HG02870 (cell line): ENCODE data around the gene CDK5RAP1.
"Not testable (repeated sequence)": the region's sequence is repeated elsewhere in the genome, so short reads cannot be mapped to it uniquely, and the experiment has no call there.

Experiments used
- ATAC-seq: cut with Tn5 transposase; IDR thresholded peaks from one replicate; pipeline ENCODE4 v1.9.1; 2021; ENCODE audit warnings: mild to moderate bottlenecking, moderate library complexity; ENCODE audit not compliant: unreplicated experiment

Gene CDK5RAP1

GRCh38 chr20:33419140-33419974 is 18.0 kb upstream of the CDK5RAP1 start:
- ATAC-seq = no peak

GRCh38 chr20:33418033-33418432 is 16.7 kb upstream of the CDK5RAP1 start:
- no peak for ATAC-seq

- ATAC-seq = no peak
Measured at GRCh38 chr20:33415948-33416347, 14.6 kb upstream of the CDK5RAP1 start.

GRCh38 chr20:33412484-33412838 is 11.1 kb upstream of the CDK5RAP1 start:
- ATAC-seq = no peak

- ATAC-seq = no peak
Measured at GRCh38 chr20:33411711-33412483, 10.6 kb upstream of the CDK5RAP1 start.

GRCh38 chr20:33411242-33411641 is 9.9 kb upstream of the CDK5RAP1 start:
- no peak for ATAC-seq

GRCh38 chr20:33410081-33410742 is 8.9 kb upstream of the CDK5RAP1 start:
- no peak for ATAC-seq

- no peak for ATAC-seq
Measured at GRCh38 chr20:33408716-33409654, 7.7 kb upstream of the CDK5RAP1 start.

GRCh38 chr20:33408313-33408712 is 7.0 kb upstream of the CDK5RAP1 start:
- ATAC-seq = no peak

- ATAC-seq = no peak
Measured at GRCh38 chr20:33407796-33408195, 6.5 kb upstream of the CDK5RAP1 start.

- ATAC-seq = no peak
Measured at GRCh38 chr20:33407251-33407650, 5.9 kb upstream of the CDK5RAP1 start.

GRCh38 chr20:33404281-33404680 is 3.0 kb upstream of the CDK5RAP1 start:
- no peak for ATAC-seq

- ATAC-seq = no peak
Measured at GRCh38 chr20:33401921-33402369, 626 bp upstream of the CDK5RAP1 start.

GRCh38 chr20:33400812-33401183 is 521 bp downstream of the CDK5RAP1 start:
- peak; percentile 10 for ATAC-seq

GRCh38 chr20:33399924-33400323 is 1.4 kb downstream of the CDK5RAP1 start:
- ATAC-seq = no peak

GRCh38 chr20:33394718-33395117 is 6.6 kb downstream of the CDK5RAP1 start:
- ATAC-seq = no peak

- no peak for ATAC-seq
Measured at GRCh38 chr20:33393609-33394008, 7.7 kb downstream of the CDK5RAP1 start.

- no peak for ATAC-seq
Measured at GRCh38 chr20:33391722-33392415, 9.4 kb downstream of the CDK5RAP1 start.

- ATAC-seq = not testable (repeated sequence)
Measured at GRCh38 chr20:33389326-33389725, 12.0 kb downstream of the CDK5RAP1 start.

- no peak for ATAC-seq
Measured at GRCh38 chr20:33388268-33388667, 13.1 kb downstream of the CDK5RAP1 start.
